Stimulated activated CD8-positive, alpha-beta memory T cell treated with anti-CD3 and anti-CD28 coated beads, Interleukin-12 subunit alpha, Interleukin-12 subunit beta, amount 100 ng/mL, for 24 hours (primary cell): ENCODE data around the gene FGFR2.

Source experiments
- DNase-seq: peaks from one replicate; pipeline ENCODE4 v3.0.0-alpha.2; 2020; ENCODE audit errors: extremely low read depth

Gene FGFR2

DNA sequence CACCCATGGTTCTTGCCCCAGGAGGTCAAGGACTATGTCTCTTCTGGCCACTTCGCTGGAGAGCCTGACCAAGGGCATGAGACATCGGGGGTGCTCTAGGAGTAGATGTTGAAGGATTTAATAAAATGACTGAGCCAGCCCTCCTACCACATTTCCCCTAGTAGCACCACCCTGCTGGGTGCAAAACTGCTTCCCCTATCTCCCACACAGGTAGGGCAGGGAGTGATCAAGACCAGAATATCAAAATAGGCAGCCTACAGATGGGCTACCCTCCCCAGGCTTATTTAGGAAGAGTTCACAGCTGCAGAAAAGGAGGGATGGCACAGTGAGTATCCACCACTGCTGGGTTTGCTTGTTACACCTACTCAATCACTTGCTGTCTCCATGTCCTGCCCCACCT lies 103.9 kb downstream of the FGFR2 start:
- no peak for DNase-seq

DNA sequence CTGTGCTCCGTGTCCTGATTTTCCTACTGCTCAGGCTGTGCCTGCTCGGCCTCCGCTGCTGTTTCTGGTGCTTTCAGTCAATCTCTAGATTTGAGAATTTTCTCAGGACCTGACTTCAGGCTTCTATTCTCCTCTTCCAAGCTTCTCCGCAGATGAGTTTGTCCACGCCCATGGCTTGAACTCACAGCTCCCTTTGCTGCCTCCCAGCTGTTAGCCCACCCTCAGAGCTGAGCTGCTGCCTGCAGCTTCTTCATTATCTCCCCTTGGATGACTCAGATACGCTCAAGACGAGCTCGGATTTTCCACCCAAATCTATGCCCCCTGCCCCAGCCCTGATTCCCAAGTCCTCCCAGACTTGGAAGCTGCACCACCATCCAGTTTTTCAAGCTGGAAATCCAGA lies 104.7 kb downstream of the FGFR2 start:
- DNase-seq, result no peak

DNA sequence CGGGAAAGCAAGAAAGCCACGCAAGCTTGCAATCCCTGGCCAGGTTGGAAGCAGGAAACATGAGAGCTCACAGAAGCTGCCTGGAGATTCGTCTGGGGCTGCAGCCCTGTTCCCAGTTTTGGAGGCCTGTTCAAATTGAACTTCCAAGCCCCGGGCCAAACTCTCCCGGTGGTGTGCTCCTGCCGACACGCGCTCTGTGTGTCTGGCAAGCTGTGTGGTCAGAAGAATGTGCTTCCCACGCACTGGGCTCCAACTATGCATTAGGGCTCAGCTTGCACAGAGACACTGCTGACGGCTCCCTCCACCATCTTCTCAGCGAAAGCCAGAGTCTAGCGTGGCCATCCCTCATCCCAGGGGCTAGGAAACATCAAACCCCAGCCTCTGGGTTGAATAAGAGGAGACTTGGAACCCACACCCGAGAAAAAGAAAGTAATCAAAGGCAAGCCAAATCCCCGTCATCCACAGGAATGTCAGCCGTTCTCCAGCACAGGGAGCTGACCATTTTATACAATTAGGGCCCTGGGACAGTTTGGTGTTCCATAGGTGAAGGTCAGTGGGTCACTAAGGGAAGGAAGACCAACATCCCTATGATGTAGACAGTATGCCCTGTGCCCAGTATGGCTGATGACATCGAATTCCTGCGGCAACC lies 107.2 kb downstream of the FGFR2 start:
- DNase-seq, result no peak

DNA sequence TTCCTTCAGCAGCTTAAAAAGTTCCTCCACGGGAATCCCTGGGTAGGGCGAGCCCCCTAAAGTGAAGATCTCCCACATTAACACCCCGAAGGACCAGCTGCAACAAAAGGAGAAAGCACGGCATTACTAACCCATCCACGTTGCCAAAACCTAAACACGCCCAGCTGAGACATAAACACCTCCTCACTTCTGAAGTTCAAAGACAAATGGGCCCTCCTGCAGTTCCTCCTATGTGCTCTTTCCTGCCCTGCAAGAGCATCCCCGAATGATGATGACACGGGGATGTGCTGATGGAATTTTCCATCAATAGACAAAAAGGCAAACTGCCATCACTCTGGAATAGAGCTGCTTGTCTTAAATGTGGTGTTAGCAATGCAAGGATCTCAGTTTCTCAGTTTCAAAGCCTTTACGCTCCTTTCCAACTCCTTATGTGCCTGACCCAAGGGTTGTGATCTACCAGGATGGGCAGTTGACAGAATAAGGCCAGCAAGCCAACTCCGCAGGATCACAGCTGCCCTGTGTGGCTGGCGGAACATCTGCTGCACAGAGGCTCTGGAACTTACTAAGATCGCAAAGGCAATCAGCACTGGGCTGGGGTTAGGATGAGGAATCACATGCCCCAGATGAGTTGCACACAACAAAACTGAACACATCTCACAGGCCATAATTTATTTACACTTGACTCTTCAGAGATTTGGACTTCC lies 112.7 kb downstream of the FGFR2 start:
- no peak for DNase-seq

DNA sequence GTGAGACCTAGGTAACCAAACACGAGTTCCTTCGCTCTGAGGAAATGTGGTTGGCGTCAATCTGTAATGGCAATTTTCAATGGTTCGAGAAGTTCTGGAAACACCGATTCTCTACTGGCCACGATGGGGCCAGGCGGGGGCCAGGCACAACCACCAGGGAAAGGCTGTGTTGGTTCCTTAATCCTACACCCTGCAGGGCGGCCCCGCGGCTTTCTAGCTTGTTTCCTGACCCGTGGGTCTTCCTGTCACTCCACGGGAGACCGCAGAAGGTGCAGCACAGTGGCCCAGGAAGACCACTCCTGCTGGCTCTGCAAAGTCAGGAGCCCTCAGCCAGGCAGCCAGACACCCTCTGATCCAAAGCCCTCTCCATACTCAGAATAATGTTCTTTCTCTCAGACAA lies 113.4 kb downstream of the FGFR2 start:
- DNase-seq, result no peak

DNA sequence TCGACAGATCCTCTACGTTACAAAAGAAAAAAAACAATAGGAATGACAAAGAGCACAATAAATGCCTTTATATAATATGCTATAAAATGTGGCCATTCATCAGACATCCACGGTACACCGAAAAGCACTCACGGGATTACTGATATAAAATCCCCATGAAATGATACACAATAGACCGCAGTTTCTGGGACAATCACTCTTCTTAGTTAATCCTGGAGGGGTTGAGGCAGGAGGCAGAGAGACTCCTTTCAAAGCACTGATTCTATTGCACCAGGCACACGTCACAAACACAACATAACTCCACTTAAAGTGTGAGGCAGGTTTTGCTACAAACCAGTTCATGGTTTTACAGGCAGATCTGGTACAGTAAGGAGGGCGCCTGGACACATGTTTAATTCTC lies 113.8 kb downstream of the FGFR2 start:
- no peak for DNase-seq

DNA sequence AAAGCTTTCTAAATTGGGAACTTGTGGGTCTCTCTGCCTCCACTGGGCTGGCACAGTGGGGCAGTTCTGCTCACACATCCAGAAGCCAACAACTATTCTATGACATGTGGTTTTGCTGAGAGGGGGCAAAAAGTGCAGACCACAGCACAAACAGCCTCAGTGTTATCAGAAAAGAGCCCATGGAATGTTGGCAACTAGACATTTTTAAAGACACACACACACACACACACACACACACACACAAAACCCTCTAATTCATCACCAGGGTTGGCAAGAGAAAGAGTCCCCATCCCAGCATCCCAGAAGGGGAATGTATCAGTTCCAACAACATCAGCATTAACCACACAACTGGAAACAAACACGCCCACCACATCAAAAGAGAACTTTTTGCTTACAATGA lies 117.1 kb downstream of the FGFR2 start:
- DNase-seq, result no peak

DNA sequence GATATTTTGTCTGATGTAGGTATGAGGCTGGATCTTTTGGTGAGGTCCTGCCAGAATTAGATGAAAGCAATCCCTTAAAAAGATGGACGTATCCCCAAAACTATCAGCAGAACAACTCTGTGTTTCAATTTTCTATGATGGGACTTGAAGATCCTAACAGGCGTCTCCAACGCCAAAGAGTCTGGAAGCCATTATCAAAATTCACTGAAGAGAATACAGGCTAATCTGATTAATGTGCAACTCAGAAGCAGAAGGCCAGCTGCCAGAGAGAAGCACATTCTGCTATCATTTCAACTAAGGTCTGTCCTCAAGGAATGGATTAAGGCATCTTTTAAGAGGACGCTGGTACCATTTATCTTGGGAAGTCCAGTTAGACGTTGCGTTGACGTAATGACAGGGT lies 119.7 kb downstream of the FGFR2 start:
- no peak for DNase-seq

DNA sequence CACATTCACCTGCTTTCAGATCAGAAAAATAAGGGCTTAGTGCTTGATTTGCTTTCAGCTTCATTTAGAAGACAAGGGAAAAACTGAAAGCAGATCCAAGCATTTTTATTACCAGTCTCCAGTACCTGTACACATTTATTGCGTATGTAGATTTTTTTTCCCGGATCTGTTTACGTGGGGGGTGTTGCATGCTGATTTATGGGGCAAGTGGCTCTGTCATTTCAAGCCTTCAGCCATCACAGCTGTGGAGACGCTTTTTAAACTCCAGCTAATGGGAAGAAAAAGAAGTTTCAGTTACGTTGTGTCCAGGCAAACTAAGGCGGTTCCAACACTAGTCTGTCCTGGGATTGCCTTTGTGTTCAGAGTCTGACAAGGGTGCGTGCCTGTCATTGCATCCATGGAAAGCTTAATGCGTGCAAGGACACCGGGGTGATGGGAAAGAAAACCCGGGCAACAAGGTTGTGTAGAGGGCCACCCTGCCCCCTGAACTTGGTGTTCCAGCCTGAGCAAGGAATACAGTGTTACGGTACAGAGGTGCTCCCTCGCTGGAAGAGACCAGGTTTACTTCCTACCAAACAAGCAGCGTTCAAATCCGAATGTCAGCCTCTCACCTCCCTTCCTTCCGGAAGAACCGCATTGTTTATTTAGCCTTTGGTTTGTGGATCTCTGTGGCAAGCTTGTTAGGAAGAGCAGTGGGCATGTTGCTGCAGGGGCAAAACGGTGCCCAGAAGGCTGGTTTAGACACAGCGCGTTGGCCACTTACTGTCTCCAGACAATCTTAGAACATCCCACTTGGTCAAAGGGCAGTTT lies 128.2 kb downstream of the FGFR2 start:
- no peak for DNase-seq

DNA sequence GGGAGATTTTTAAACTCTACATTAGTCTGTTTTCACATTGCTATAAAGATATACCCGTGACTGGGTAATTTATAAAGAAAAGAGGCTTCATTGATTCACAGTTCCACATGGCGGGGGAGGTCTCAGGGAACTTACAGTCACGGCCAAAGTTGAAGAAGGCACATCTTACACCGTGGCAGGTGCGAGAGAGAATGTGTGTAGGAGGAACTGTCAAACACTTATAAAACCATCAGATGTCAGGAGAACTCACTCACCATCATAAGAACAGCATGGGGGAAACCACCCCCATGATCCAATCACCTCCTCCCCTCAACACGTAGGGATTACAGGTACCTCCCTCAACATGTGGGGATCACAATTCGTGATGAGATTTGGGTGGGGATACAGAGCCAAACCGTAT lies 129.5 kb downstream of the FGFR2 start:
- no peak for DNase-seq

DNA sequence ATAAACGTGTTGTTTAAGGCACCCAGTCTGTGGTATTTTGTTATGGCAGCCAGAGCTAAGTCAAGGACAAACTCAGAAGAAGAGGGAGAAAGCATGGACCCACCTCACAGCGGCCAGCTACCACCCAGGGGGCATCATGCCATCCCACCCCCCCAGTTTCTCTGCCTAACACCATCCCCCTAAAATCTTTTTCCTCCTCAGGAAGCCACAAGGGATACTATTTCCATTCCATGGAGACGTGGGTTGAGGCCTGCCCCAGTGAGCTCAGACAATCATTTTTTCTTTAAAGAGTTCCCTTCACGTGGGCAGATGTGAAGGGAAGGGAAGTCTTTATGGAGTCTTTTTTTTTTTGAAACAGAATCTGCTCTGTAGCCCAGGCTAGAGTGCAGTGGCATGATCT lies 131.8 kb downstream of the FGFR2 start:
- no peak for DNase-seq

DNA sequence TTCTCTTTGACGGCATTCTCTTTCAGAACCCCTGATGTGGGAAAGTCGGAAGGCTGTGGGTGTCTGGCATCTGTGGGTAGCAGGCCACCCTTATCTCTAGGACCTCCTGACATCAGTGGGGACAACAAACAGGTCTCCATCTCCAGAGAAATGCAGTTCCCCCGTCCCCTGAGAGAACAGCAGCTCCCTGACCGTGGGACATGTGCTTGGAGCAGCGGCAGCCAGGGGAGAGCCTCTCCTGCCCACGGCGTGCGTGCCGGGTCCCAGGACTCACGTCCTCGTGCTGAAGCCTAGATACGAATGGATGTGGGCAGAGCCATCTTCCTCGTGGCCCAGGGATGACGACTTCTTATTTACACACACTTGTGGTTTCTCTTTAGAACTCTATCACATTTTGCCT lies 133.0 kb downstream of the FGFR2 start:
- DNase-seq, result no peak

DNA sequence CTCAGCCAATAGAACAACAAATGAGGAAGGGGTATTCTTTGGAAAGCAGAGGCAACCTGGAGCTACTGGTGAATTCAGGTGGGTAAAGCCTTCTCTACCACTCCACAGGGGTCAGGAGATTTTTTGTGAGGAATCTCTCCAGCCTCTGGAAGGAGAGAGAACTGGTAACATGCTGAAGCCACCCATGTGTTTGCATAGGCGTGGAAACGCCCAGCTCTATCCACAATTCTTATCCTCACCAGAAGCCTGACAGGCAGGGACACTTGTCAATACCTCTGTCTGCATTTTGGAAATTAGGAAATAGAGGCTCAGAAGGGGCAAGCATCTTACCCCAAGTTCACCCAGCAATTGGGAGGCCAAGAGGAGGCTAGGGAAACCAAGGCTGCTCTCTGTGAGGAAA lies 133.7 kb downstream of the FGFR2 start:
- DNase-seq, result no peak

DNA sequence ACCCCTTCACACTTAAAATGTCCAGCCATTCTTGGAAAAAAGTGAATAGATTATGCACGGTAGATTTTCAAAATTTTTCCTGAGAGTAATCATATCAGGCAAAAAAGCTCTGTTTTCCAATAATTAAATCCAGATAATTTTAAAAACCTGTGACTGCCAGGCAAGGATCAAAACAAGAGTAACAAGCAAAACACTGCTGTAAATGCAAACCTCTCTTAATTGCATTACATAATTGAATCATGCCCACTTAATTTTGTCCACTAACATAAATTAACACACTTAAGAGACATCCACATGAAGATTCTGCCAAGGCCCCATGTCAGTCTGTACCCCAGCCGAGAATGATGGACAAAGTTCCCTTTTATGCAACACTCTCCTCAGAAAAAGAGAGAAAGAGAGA lies 135.3 kb downstream of the FGFR2 start:
- no peak for DNase-seq

DNA sequence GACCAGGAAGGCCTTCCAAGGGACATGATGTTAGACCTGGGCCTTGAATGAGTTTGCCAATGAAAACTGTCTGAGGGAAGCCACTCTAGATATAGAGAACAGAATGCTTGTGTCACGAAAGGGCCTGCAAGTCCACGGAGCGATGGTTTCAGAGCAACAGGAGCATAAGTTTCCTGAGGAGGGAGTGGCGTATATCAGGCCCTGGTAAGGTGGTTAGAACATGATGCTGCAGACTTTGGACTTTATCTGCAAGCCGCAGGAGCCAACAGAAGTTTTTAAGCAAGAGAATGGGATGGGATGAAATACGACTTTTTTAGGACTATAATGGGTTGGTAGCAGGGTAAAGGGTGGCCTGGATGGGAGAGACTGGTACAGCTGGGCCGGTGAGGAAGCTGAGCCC lies 136.0 kb downstream of the FGFR2 start:
- no peak for DNase-seq

DNA sequence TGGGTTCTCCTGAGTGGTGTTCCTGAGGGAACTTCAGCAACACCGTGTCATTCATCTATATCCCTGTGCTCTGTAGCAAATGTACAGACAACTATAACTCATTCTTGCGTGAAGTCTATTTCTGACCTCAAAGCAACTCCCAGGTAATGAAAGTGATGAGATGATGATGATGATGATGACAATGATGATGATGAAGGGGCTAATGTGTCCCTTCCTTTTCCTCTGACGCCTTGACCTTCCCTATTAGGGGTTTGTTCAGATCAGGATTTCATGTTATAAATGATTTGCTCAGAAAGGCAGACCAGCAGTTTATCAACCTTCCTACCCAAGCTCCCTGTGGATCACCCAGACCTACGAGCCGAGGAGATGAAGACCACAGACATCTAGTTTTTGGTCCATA lies 136.9 kb downstream of the FGFR2 start:
- DNase-seq, result no peak

DNA sequence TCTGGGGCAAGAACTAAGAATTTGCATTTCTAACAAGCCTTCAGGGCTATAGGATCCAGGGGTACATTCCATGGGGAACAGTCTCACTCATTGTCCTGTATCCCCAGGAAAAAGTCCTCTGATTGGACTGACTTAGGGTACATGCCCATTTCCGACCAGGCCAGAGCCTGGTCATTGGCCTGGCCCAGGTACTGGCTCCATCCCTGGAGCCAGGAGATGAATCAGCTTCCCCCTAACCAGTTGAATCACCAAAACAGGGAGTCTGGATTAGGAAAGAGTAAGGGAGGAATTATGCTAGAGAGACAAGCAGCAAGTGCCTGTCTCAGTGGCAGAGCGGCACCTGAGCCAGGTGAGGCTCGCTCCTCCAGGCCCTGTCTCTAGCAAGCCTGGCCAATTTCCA lies 137.5 kb downstream of the FGFR2 start:
- no peak for DNase-seq

DNA sequence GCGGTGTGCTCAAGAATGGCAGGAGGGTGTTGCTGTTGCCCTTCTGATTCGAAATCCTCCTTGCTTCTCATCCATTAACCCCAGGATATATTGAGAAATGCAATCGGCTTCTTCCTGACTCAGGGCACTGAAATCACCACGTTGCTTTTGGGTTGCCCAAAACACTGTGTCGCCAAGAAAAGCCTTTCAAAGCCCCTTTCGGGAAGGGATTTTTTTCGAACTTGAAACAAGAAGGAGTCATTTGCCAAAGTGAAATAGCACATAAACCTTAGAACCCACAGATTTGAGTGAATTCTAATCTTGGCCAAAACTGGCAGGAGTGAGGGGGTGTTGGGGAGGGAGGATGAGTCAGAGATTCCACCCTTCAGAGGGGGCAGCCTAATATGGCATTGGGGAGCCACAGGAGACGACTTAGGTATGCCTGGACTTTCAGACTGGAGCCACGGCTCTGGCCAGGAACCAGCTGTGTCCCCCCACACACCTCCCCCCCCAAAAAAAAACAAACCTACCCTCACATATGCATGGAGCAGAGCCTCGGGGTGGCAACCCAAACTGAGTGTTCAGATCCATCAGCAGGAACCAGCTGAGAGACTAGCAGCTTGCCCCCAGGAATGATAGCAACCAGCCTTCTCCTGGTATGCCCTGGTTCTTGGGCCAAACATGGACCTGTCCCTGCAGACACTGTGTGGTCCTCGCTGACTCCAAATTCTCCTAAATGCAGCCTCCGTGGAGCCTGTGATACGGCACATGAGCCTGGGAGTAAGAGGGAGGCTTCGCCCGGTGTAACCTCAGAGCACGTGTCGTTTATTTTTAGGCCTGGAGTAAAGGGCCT lies 138.4 kb downstream of the FGFR2 start:
- no peak for DNase-seq

DNA sequence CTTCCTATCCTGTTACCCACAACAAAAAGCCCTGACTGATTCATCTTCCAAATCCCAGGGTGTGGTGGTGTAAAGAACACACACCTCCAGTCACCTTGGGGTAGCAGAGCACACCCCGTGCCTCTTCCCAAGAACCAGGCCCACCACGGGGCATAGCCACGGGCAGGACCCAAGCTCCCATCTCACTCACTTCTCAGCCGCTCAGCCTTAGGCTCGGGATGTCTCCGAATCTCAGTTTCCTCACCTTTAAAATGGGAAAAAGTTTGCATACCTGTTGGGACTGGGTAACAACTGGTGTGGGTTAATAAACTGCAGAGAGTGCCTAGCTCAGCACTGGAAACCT lies 139.0 kb downstream of the FGFR2 start:
- no peak for DNase-seq

DNA sequence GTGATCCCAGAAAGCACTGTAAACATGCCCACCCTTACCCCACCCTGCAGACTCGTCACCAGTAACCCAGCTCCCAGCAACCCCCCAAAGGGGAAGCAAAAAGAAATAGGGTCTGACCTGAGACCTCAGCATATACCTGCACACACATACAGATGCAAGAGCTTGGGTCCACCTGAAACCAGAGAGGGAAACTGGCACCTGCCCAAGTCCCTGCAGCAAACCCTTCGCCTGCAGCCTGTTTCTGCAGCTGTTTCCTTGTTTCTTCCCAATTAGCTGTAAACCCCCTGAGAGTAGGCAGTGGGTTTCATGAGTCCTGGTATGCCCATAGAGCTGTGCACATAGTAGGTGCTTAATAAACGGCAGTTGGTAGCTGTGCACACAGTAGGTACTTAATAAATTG lies 140.5 kb downstream of the FGFR2 start:
- DNase-seq, result no peak

DNA sequence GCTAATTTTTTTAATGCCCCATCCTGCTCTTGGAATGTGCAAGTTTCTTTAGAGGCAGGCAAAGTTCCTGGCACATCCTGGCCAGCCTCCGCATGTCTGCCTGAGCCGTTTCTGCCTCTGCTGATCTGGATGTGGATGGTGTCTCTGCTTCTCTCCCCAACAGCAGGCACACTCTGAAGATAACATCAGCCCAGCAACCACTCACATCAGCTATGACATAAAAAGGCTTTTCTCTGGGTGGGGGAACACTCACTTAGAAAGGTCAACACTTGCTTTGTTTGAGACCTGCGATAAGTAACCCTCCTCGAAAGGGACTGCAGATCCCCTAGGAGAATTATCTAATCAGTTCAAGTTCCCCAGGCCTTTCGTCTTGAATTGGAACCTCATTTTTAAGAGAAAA lies 142.9 kb downstream of the FGFR2 start:
- no peak for DNase-seq

DNA sequence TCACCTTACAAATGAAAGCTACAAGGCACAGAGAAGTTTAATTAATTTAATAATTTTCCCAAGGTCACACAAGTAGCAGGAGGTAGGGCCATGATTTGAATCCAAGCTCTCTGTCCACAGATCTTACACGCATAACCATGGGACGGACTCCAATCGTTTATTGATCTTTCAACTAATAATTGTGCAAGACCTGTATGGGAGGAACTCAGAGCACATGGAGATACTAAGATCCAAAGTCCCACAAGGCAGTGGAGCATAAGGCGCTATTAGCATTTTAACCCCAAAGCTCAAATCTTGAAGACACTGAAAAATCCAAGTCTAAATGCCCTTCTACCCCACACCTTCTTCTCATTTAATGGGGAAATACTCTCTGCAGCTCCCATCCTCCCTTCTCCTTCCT lies 143.5 kb downstream of the FGFR2 start:
- DNase-seq, result no peak
